Immature natural killer cell (primary cell): ENCODE measurements around the gene RBM47. TPM values are rescaled to one million over a fixed set of nuclear protein-coding genes. Genes with fewer than 3 reads are reported as not detected.

Experiments used
- DNase-seq, 3 donors: peaks; one replicate each; pipeline ENCODE4 v3.0.0; 2022; ENCODE audit warnings: mixed read lengths in 1 of 3
- H3K27ac Mint-ChIP-seq, 6 donors: one replicate each; pipeline ENCODE4 v1.8.0; 2020; ENCODE audit warnings: mixed read lengths in 6 of 6, mild to moderate bottlenecking in 5 of 6, inconsistent platforms in 4 of 6, moderate library complexity in 3 of 6
- H3K27me3 Mint-ChIP-seq, 3 donors: one replicate each; pipeline ENCODE4 v1.8.0; 2020 to 2021; ENCODE audit warnings: low read depth in 3 of 3, mild to moderate bottlenecking in 3 of 3, mixed read lengths in 3 of 3, moderate library complexity in 3 of 3, inconsistent platforms in 1 of 3
- H3K36me3 Mint-ChIP-seq, 3 donors: one replicate each; pipeline ENCODE4 v1.8.0; 2020; ENCODE audit warnings: mixed read lengths in 3 of 3, inconsistent platforms in 2 of 3, mild to moderate bottlenecking in 2 of 3
- H3K4me1 Mint-ChIP-seq, 2 donors: one replicate each; pipeline ENCODE4 v1.8.0; 2020; ENCODE audit warnings: inconsistent platforms in 2 of 2, mild to moderate bottlenecking in 2 of 2, mixed read lengths in 2 of 2, moderate library complexity in 1 of 2
- H3K4me3 Mint-ChIP-seq, 5 donors: one replicate each; pipeline ENCODE4 v1.8.0; 2020; ENCODE audit warnings: mild to moderate bottlenecking in 5 of 5, mixed read lengths in 5 of 5, inconsistent platforms in 3 of 5, moderate library complexity in 3 of 5
- H3K9me3 Mint-ChIP-seq, 6 donors: one replicate each; pipeline ENCODE4 v1.8.0; 2020; ENCODE audit warnings: mild to moderate bottlenecking in 6 of 6, mixed read lengths in 6 of 6, inconsistent platforms in 4 of 6, moderate library complexity in 3 of 6
- polyA plus RNA-seq, 3 donors: library from polyadenylated mRNA; unstranded; fragments of 300-500 nt; fragmentation: Illumina TruSeq; gene quantifications; one replicate each; pipeline ENCODE4 v1.2.3, GENCODE V29; 2021

Gene RBM47
- polyA plus RNA-seq = 1 to 10 TPM in 1 of 3 donors, under 1 TPM in 2; 0.24 to 1.9 (median 0.49) TPM

- Mint-ChIP-seq H3K36me3 (peaks cover 0 to 6% (median 0%) of the 10 kb centered on the region in 3 donors), H3K9me3 (peaks cover 0 to 3% (median 0%) of the 10 kb centered on the region in 6 donors), H3K4me3 (peak within 1 kb of the TSS; percentile 54 to 82 (median 64)), H3K4me1 (peaks cover 5 to 13% of the 10 kb centered on the region in 2 donors), H3K27me3 (peaks cover 6 to 22% (median 13%) of the 10 kb centered on the region in 3 donors), H3K27ac (no peak within 1 kb of the TSS)
- no peak for DNase-seq
Observed at GRCh38 chr4:40629401-40630334, at the start of gene RBM47. TSS of gene RBM47 (minus strand) at chr4:40629864. CDS start at chr4:40438893, 190,971 bp downstream.

GRCh38 chr4:40678421-40678820, 48.8 kb upstream of the RBM47 start:
- Mint-ChIP-seq H3K36me3 (no peaks in the 10 kb centered on the region), H3K4me1 (peaks cover under 1% of the 10 kb centered on the region in 2 donors), H3K9me3 (no peaks in the 10 kb centered on the region), H3K27ac (no peak overlapping the region), H3K4me3 (no peak overlapping the region), H3K27me3 (no peaks in the 10 kb centered on the region)
- DNase-seq = no peak

- Mint-ChIP-seq H3K36me3 (no peaks in the 10 kb centered on the region), H3K4me1 (peaks cover 13 to 15% of the 10 kb centered on the region in 2 donors), H3K27me3 (peaks cover 0 to 4% (median 0%) of the 10 kb centered on the region in 3 donors), H3K27ac (no peak overlapping the region), H3K4me3 (no peak overlapping the region), H3K9me3 (no peaks in the 10 kb centered on the region)
- no peak for DNase-seq
Observed at GRCh38 chr4:40675166-40675565, 45.5 kb upstream of the RBM47 start.

- H3K9me3 Mint-ChIP-seq = no peaks in the 10 kb centered on the region
- H3K27ac Mint-ChIP-seq = peak overlapping the region in 5 of 6 donors; percentile 32 to 88 (median 63)
- DNase-seq = peak; percentile 30 to 63 (median 42)
- peak overlapping the region in 3 of 5 donors; percentile 9 to 45 (median 19) for H3K4me3 Mint-ChIP-seq
- H3K27me3 Mint-ChIP-seq = peaks cover 0 to 6% (median 3%) of the 10 kb centered on the region in 3 donors
- H3K4me1 Mint-ChIP-seq = peaks cover 13 to 15% of the 10 kb centered on the region in 2 donors
- H3K36me3 Mint-ChIP-seq = no peaks in the 10 kb centered on the region
Observed at GRCh38 chr4:40672528-40673522, 43.2 kb upstream of the RBM47 start.

- Mint-ChIP-seq H3K9me3 (no peaks in the 10 kb centered on the region), H3K27ac (no peak overlapping the region), H3K4me3 (no peak overlapping the region), H3K36me3 (no peaks in the 10 kb centered on the region), H3K27me3 (peaks cover 1 to 7% (median 5%) of the 10 kb centered on the region in 3 donors), H3K4me1 (peaks cover 13 to 15% of the 10 kb centered on the region in 2 donors)
- DNase-seq = no peak
Observed at GRCh38 chr4:40669504-40669903, 39.8 kb upstream of the RBM47 start.

- Mint-ChIP-seq H3K9me3 (no peaks in the 10 kb centered on the region), H3K27me3 (peaks cover 1 to 10% (median 4%) of the 10 kb centered on the region in 3 donors), H3K27ac (no peak overlapping the region), H3K4me1 (no peaks in the 10 kb centered on the region), H3K4me3 (no peak overlapping the region), H3K36me3 (no peaks in the 10 kb centered on the region)
- DNase-seq = no peak
Observed at GRCh38 chr4:40665842-40666241, 36.2 kb upstream of the RBM47 start.

- Mint-ChIP-seq H3K27ac (no peak overlapping the region), H3K4me3 (no peak overlapping the region), H3K27me3 (peaks cover 1 to 7% (median 3%) of the 10 kb centered on the region in 3 donors), H3K36me3 (no peaks in the 10 kb centered on the region), H3K9me3 (no peaks in the 10 kb centered on the region), H3K4me1 (no peaks in the 10 kb centered on the region)
- no peak for DNase-seq
Observed at GRCh38 chr4:40662962-40663604, 33.4 kb upstream of the RBM47 start.

- H3K36me3 Mint-ChIP-seq = no peaks in the 10 kb centered on the region
- H3K4me1 Mint-ChIP-seq = no peaks in the 10 kb centered on the region
- no peaks in the 10 kb centered on the region for H3K9me3 Mint-ChIP-seq
- peaks cover 0 to 7% (median 3%) of the 10 kb centered on the region in 3 donors for H3K27me3 Mint-ChIP-seq
- H3K4me3 Mint-ChIP-seq = no peak overlapping the region
- DNase-seq = no peak
- H3K27ac Mint-ChIP-seq = no peak overlapping the region
Observed at GRCh38 chr4:40661803-40662202, 32.1 kb upstream of the RBM47 start.

- DNase-seq = no peak
- H3K9me3 Mint-ChIP-seq = peaks cover 0 to 2% (median 0%) of the 10 kb centered on the region in 6 donors
- H3K36me3 Mint-ChIP-seq = no peaks in the 10 kb centered on the region
- H3K4me3 Mint-ChIP-seq = no peak overlapping the region
- no peak overlapping the region for H3K27ac Mint-ChIP-seq
- no peaks in the 10 kb centered on the region for H3K4me1 Mint-ChIP-seq
- H3K27me3 Mint-ChIP-seq = peaks cover 0 to 3% (median 0%) of the 10 kb centered on the region in 3 donors
Observed at GRCh38 chr4:40656201-40656863, 26.7 kb upstream of the RBM47 start.

GRCh38 chr4:40651280-40651679, 21.6 kb upstream of the RBM47 start:
- Mint-ChIP-seq H3K27ac (no peak overlapping the region), H3K4me1 (no peaks in the 10 kb centered on the region), H3K27me3 (peaks cover 0 to 3% (median 0%) of the 10 kb centered on the region in 3 donors), H3K36me3 (no peaks in the 10 kb centered on the region), H3K4me3 (no peak overlapping the region), H3K9me3 (peaks cover 0 to 2% (median 0%) of the 10 kb centered on the region in 6 donors)
- DNase-seq = no peak

- Mint-ChIP-seq H3K27ac (no peak overlapping the region), H3K4me1 (no peaks in the 10 kb centered on the region), H3K36me3 (no peaks in the 10 kb centered on the region), H3K27me3 (peaks cover 0 to 3% (median 2%) of the 10 kb centered on the region in 3 donors), H3K4me3 (no peak overlapping the region), H3K9me3 (peaks cover 0 to 2% (median 0%) of the 10 kb centered on the region in 6 donors)
- no peak for DNase-seq
Observed at GRCh38 chr4:40649321-40649720, 19.7 kb upstream of the RBM47 start.

- H3K27me3 Mint-ChIP-seq = peaks cover 0 to 3% (median 2%) of the 10 kb centered on the region in 3 donors
- H3K27ac Mint-ChIP-seq = no peak overlapping the region
- no peaks in the 10 kb centered on the region for H3K36me3 Mint-ChIP-seq
- H3K9me3 Mint-ChIP-seq = peaks cover 0 to 2% (median 0%) of the 10 kb centered on the region in 6 donors
- no peaks in the 10 kb centered on the region for H3K4me1 Mint-ChIP-seq
- DNase-seq = no peak
- no peak overlapping the region for H3K4me3 Mint-ChIP-seq
Observed at GRCh38 chr4:40648742-40649281, 19.1 kb upstream of the RBM47 start.
